Tibial artery (tissue), 4 donors: ENCODE data around the gene OPCML.

Source experiments
- DNase-seq, 2 donors: peaks; one replicate each; pipeline ENCODE4 v3.0.0-alpha.2; 2019
- H3K27ac ChIP-seq, 2 donors: fragments of 200-600 bp; sonication (generic) in 1 of 2; 1 replicate in 1 of 2; 2 replicates in 1 of 2; pipeline ENCODE4 v1.5.1; 2018 to 2019; ENCODE audit warnings: mild to moderate bottlenecking in 1 of 2
- H3K27me3 ChIP-seq, 2 donors: fragments of 200-600 bp; sonication (generic) in 1 of 2; one replicate each; pipeline versions ENCODE4 v1.5.1 to v1.6.0; 2016 to 2019
- H3K36me3 ChIP-seq, 3 donors: fragments of 200-600 bp; sonication (generic) in 2 of 3; one replicate each; pipeline ENCODE4 v1.5.1; 2016 to 2019; ENCODE audit warnings: mild to moderate bottlenecking in 2 of 3
- H3K4me1 ChIP-seq, 4 donors: fragments of 200-600 bp; sonication (generic) in 2 of 4; 1 replicate in 3 of 4; 2 replicates in 1 of 4; pipeline ENCODE4 v1.5.1; 2016 to 2019
- H3K4me3 ChIP-seq, 2 donors: fragments of 200-600 bp; sonication (generic) in 1 of 2; 1 replicate in 1 of 2; 2 replicates in 1 of 2; pipeline ENCODE4 v1.5.1; 2018 to 2019; ENCODE audit warnings: mild to moderate bottlenecking in 2 of 2
- H3K9me3 ChIP-seq, 3 donors: fragments of 200-600 bp; sonication (generic) in 1 of 3; one replicate each; pipeline ENCODE4 v1.5.1; 2016 to 2019
- intact Hi-C: fragments of 100-400 bp; cut with DNase I; formaldehyde crosslinking; loops from one replicate; pipeline ENCODE4 v1.15.0; 2023; ENCODE audit warnings: low total_unique reads
- TF ChIP-seq, protein P1 (sequence below), 2 experiments: fragments of 200-600 bp in 1 of 2; fragments of 450-650 bp in 1 of 2; IDR thresholded peaks; one replicate each; pipeline ENCODE4 v1.5.1; 2017 to 2019; ENCODE audit warnings: antibody characterized with exemption in 2 of 2, mild to moderate bottlenecking in 1 of 2, moderate library complexity in 1 of 2

OPCML gene

DNA sequence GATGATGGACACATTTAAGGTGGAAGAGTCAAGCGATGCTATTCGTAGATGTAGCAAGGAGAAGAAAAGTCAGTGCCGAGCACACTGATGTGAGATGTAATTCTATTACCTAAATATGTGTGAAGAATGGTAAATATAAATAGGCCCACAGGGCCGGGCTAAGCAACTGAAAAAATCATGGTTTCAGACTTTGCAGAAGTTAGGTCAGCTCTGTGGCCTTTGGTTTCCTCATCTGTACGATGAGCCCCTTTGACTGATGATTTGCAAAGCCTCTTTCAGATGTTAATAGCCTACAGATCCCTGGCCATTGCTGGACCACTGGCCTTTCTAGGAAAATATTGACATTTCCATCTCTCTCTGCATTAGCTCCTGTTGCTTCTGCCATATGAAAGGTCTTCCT lies 570.8 kb downstream of the OPCML start:
- no peak for DNase-seq
- H3K9me3 ChIP-seq = no peaks in the 10 kb centered on the region
- H3K4me3 ChIP-seq = no peak overlapping the region
- H3K36me3 ChIP-seq = no peaks in the 10 kb centered on the region
- TF ChIP-seq, protein P1, sequence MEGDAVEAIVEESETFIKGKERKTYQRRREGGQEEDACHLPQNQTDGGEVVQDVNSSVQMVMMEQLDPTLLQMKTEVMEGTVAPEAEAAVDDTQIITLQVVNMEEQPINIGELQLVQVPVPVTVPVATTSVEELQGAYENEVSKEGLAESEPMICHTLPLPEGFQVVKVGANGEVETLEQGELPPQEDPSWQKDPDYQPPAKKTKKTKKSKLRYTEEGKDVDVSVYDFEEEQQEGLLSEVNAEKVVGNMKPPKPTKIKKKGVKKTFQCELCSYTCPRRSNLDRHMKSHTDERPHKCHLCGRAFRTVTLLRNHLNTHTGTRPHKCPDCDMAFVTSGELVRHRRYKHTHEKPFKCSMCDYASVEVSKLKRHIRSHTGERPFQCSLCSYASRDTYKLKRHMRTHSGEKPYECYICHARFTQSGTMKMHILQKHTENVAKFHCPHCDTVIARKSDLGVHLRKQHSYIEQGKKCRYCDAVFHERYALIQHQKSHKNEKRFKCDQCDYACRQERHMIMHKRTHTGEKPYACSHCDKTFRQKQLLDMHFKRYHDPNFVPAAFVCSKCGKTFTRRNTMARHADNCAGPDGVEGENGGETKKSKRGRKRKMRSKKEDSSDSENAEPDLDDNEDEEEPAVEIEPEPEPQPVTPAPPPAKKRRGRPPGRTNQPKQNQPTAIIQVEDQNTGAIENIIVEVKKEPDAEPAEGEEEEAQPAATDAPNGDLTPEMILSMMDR (IDR thresholded peaks at IDR 0.05) = no peak
- no peaks in the 10 kb centered on the region for H3K4me1 ChIP-seq
- intact Hi-C loops = no loop called here
- no peak overlapping the region for H3K27ac ChIP-seq
- no peaks in the 10 kb centered on the region for H3K27me3 ChIP-seq

DNA sequence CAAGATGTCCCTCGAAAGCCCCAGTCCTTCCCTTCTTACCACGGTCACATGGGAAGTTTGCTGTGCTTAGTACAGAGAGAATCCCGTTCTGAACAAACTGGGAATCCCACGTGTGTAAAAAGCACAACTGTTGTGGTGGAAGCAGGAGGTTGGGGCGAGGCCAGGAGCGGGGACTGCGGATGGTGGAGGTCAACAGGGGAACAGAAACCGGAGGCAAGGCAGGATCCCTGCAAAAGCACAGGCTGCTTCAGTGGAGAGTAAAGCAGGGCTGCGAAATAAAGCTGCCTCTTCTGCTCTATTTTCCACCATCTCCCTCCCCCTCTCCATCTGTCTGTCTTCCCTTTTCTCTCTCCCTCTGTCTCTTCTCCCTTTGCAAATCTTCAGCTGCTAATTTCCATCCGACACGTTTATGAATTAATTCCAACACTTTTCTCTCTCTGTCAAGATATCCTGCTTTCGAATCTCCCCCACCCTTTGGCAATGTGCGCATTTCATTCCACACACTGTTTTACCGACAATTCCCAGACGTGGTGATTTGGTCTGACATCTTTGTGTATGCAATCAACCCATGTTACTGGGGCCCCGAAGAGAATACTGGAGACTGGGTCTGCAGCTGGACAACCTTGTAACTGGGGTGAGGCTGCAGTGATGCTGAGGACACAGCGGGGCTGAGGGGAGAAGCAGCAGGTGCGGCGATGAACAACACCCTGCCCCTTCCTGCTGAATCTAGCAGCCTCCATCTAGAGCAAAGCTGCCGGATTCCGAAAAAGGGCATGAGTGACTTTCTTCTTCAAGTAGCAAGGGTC lies 571.8 kb downstream of the OPCML start:
- no peaks in the 10 kb centered on the region for H3K9me3 ChIP-seq
- no peaks in the 10 kb centered on the region for H3K36me3 ChIP-seq
- H3K4me3 ChIP-seq = no peak overlapping the region
- H3K4me1 ChIP-seq = no peaks in the 10 kb centered on the region
- H3K27me3 ChIP-seq = no peaks in the 10 kb centered on the region
- TF ChIP-seq, protein P1 (IDR thresholded peaks at IDR 0.05) = no peak
- DNase-seq = no peak
- H3K27ac ChIP-seq = no peak overlapping the region
- intact Hi-C loops = no loop called here

DNA sequence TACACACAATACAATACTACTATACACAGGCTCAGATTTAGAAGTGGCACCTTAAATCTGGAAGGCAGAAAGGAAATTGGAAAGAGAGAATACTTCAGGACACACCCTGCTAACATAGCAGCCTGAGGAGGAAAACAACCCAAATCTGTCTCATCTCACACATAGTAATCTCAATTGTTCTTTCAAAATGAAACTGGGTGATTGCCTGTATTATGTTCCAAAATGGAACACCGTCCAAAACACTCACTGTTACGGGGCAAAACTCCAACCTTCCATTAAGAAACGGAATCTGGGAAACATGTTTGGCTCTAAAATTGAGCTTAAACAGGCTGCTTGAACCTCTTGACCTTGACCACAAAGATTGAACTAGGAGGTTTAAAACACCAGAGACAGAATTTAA lies 572.6 kb downstream of the OPCML start:
- TF ChIP-seq, protein P1 (IDR thresholded peaks at IDR 0.05) = no peak
- H3K4me3 ChIP-seq = no peak overlapping the region
- H3K9me3 ChIP-seq = no peaks in the 10 kb centered on the region
- no peak overlapping the region for H3K27ac ChIP-seq
- intact Hi-C loops = no loop called here
- no peaks in the 10 kb centered on the region for H3K27me3 ChIP-seq
- no peaks in the 10 kb centered on the region for H3K4me1 ChIP-seq
- H3K36me3 ChIP-seq = no peaks in the 10 kb centered on the region
- DNase-seq = no peak

DNA sequence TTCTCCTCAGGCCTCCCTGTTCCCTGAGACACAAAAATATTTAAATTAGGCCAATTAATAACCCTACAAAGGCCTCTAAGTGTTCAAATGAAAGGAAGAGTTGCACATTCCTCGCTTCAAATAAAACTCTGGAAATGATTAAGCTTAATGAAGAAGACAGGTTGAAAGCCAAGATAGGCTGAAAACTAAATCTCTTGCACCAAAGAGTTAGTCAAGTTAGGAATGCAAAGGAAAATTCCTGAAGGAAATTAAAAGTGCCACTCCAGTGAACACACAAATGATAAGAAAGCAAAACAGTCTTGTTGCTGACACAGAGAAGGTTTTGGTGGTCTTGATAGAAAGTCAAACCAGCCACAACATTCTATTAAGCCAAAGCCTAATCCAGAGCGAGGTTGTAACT lies 574.4 kb downstream of the OPCML start:
- DNase-seq = no peak
- no peak overlapping the region for H3K27ac ChIP-seq
- intact Hi-C loops = no loop called here
- TF ChIP-seq, protein P1 (IDR thresholded peaks at IDR 0.05) = no peak
- no peaks in the 10 kb centered on the region for H3K36me3 ChIP-seq
- no peaks in the 10 kb centered on the region for H3K27me3 ChIP-seq
- H3K9me3 ChIP-seq = no peaks in the 10 kb centered on the region
- H3K4me1 ChIP-seq = no peaks in the 10 kb centered on the region
- no peak overlapping the region for H3K4me3 ChIP-seq

DNA sequence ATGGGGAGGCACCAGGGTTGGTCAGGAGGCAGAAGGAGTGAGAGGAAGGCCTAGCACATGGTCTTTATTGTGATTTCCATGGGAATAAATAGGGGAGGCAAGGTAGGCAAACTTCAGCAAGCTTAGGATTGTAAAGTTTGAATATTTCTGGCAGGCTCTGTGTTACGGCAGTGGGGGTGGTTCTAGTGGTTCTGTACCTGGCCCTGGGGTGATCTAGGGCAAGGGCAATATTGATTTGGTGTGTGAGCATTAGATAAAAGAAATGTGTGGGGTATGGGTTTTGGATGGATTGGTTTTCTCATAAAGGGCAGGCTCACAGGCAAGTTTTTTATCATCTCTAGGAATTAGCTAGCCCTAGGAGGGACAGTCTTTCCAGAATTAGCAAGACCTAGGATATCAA lies 584.0 kb downstream of the OPCML start:
- DNase-seq = no peak
- Histone ChIP-seq H3K9me3 (peaks cover 0 to 3% (median 0%) of the 10 kb centered on the region in 3 donors), H3K4me3 (no peak overlapping the region), H3K27ac (no peak overlapping the region), H3K36me3 (no peaks in the 10 kb centered on the region), H3K27me3 (peaks cover 0 to 20% of the 10 kb centered on the region in 2 donors), H3K4me1 (peaks cover 0 to 6% (median 0%) of the 10 kb centered on the region in 4 donors)
- intact Hi-C loops = no loop called here
- TF ChIP-seq, protein P1 (IDR thresholded peaks at IDR 0.05) = no peak
